8988T (cell line): ENCODE results near the gene RPUSD4.
"Not testable (repeated sequence)": the region's sequence is repeated elsewhere in the genome, so short reads cannot be mapped to it uniquely, and the experiment has no call there.

Source experiments
- DNase-seq: peaks from one replicate; pipeline ENCODE4 v3.0.0; 2011

Gene RPUSD4

GRCh38 chr11:126211236-126212088, at the start of gene RPUSD4, which contains the start of gene FAM118B:
Gene RPUSD4 (minus strand): TSS chr11:126211650. CDS start chr11:126211638, 12 bp downstream.
Gene FAM118B (plus strand): TSS chr11:126211782. CDS start chr11:126235002, 23,220 bp downstream.
- peak; percentile 97 for DNase-seq

GRCh38 chr11:126257764-126258163, 46.3 kb upstream of the RPUSD4 start:
- no peak for DNase-seq

- no peak for DNase-seq
Measured at GRCh38 chr11:126257144-126257543, 45.7 kb upstream of the RPUSD4 start.

GRCh38 chr11:126256216-126256615, 44.8 kb upstream of the RPUSD4 start:
- DNase-seq: no peak

- not testable (repeated sequence) for DNase-seq
Measured at GRCh38 chr11:126255507-126255906, 44.1 kb upstream of the RPUSD4 start.

- no peak for DNase-seq
Measured at GRCh38 chr11:126254819-126255218, 43.4 kb upstream of the RPUSD4 start.

GRCh38 chr11:126253265-126253664, 41.8 kb upstream of the RPUSD4 start:
- no peak for DNase-seq

GRCh38 chr11:126246636-126247035, 35.2 kb upstream of the RPUSD4 start:
- DNase-seq: no peak

- no peak for DNase-seq
Measured at GRCh38 chr11:126233391-126233790, 21.9 kb upstream of the RPUSD4 start.

GRCh38 chr11:126232683-126233082, 21.2 kb upstream of the RPUSD4 start:
- DNase-seq: no peak

GRCh38 chr11:126231725-126232459, 20.4 kb upstream of the RPUSD4 start:
- DNase-seq: no peak

GRCh38 chr11:126229858-126230540, 18.5 kb upstream of the RPUSD4 start:
- DNase-seq: no peak

GRCh38 chr11:126226334-126227084, 15.1 kb upstream of the RPUSD4 start:
- DNase-seq: no peak

- no peak for DNase-seq
Measured at GRCh38 chr11:126225295-126225665, 13.8 kb upstream of the RPUSD4 start.

GRCh38 chr11:126224647-126225294, 13.3 kb upstream of the RPUSD4 start:
- DNase-seq: no peak

GRCh38 chr11:126219547-126219946, 8.1 kb upstream of the RPUSD4 start:
- no peak for DNase-seq

GRCh38 chr11:126217491-126217890, 6.0 kb upstream of the RPUSD4 start:
- no peak for DNase-seq

- no peak for DNase-seq
Measured at GRCh38 chr11:126216526-126217305, 5.3 kb upstream of the RPUSD4 start.

GRCh38 chr11:126214841-126215240, 3.4 kb upstream of the RPUSD4 start:
- no peak for DNase-seq

GRCh38 chr11:126214441-126214840, 3.0 kb upstream of the RPUSD4 start:
- no peak for DNase-seq

- no peak for DNase-seq
Measured at GRCh38 chr11:126212089-126212660, 725 bp upstream of the RPUSD4 start.
